Breast epithelium (tissue), 3 donors: Measurements from ENCODE around the gene SRRM4.

Experiments
- CTCF ChIP-seq, 3 donors: fragments of 450-650 bp; IDR thresholded peaks; one replicate each; pipeline ENCODE4 v1.5.1; 2016 to 2017; ENCODE audit warnings: antibody characterized with exemption in 3 of 3, mild to moderate bottlenecking in 3 of 3, moderate library complexity in 3 of 3
- POLR2A ChIP-seq: fragments of 450-650 bp; IDR thresholded peaks from one replicate; pipeline ENCODE4 v1.6.1; 2016; ENCODE audit warnings: antibody characterized with exemption, mild to moderate bottlenecking, moderate library complexity
- POLR2AphosphoS5 ChIP-seq, 3 donors: sonication (generic); formaldehyde crosslinking; IDR thresholded peaks; one replicate each; pipeline ENCODE4 v1.6.1; 2017; ENCODE audit warnings: antibody characterized with exemption in 3 of 3

DNA sequence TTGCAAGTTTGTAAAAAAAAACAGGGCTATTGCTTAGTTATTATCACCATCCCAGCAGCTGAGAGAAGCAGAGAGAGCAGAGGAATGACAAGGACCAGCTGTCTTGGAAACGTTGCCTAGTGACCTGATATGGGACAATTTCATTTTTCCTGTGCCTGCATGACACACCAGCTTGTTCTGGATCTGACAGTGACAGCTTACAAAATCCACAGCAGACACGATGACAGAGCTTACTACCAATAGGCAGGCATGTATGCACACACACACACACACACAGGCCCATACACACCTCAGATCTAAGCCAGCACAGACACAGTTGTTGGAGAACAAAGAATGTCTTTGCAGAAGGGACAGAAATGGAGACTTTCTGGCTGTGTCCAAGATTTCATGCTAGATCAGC, 222.8 kb downstream of the SRRM4 start:
- TF ChIP-seq CTCF (IDR thresholded peaks at IDR 0.05) (no peak), POLR2A (no peak), POLR2AphosphoS5 (IDR thresholded peaks at IDR 0.05) (no peak)
